IMR-90 (cell line): Measurements from ENCODE around the gene ALKBH5. TPM values are rescaled to one million over a fixed set of nuclear protein-coding genes. Genes with fewer than 3 reads are reported as not detected.

Source experiments
- ATAC-seq: fragments of 200-7000 bp; cut with Tn5 transposase; 2 replicates; pipeline ENCODE4 v1.9.1; 2020; ENCODE audit warnings: low read depth, mild to moderate bottlenecking, moderate library complexity
- BruUV-seq: library from RNA; stranded (reverse); fragments of 400-500 nt; replicated peaks from 2 replicates; lab custom pipeline; 2021; lab: Mats Ljungman, UMichigan
- CTCF ChIA-PET: fragments of 300-600 bp; formaldehyde crosslinking; extraction: SDS; loops from one replicate; lab custom pipeline; 2021; ENCODE audit warnings: antibody characterized with exemption; lab: Yijun Ruan, JAX
- POLR2A ChIA-PET: fragments of 300-600 bp; sonication (Branson Sonifier 250); formaldehyde crosslinking; loops from one replicate; lab custom pipeline; 2022; ENCODE audit warnings: antibody characterized with exemption; ENCODE audit not compliant: unreplicated experiment; lab: Charles Lee
- DNase-seq: peaks from one replicate; pipeline ENCODE4 v3.0.0; 2013
- H2AFZ ChIP-seq: replicated peaks from 2 replicates; pipeline ENCODE3; 2013; ENCODE audit warnings: low read length, mild to moderate bottlenecking; ENCODE audit not compliant: poor library complexity
- H2AK5ac ChIP-seq: 2 replicates; pipeline ENCODE4 v1.6.1; 2013; ENCODE audit warnings: low read depth, low read length, inconsistent platforms
- H2AK9ac ChIP-seq: replicated peaks from 2 replicates; pipeline ENCODE3; 2013; ENCODE audit warnings: mild to moderate bottlenecking, low read depth, low read length, moderate library complexity; ENCODE audit not compliant: poor library complexity
- H2BK120ac ChIP-seq: 2 replicates; pipeline ENCODE4 v1.6.1; 2013; ENCODE audit warnings: low read depth, low read length, inconsistent platforms
- H2BK15ac ChIP-seq: 3 replicates; pipeline ENCODE4 v1.6.1; 2013; ENCODE audit warnings: low read depth, low read length, inconsistent platforms
- H2BK20ac ChIP-seq: 2 replicates; pipeline ENCODE4 v1.6.1; 2013; ENCODE audit warnings: low read depth, mild to moderate bottlenecking, inconsistent platforms, low read length, moderate library complexity
- H2BK5ac ChIP-seq: 2 replicates; pipeline ENCODE4 v1.6.1; 2013; ENCODE audit warnings: mild to moderate bottlenecking, low read depth, low read length, inconsistent platforms; ENCODE audit not compliant: poor library complexity, severe bottlenecking
- H3K14ac ChIP-seq: replicated peaks from 2 replicates; pipeline ENCODE4 v1.6.1; 2013; ENCODE audit warnings: low read depth, low read length, inconsistent platforms
- H3K18ac ChIP-seq: 2 replicates; pipeline ENCODE4 v1.6.1; 2013; ENCODE audit warnings: low read depth, low read length, control low read depth
- H3K23ac ChIP-seq: 2 replicates; pipeline ENCODE4 v1.6.1; 2013; ENCODE audit warnings: low read depth, low read length, inconsistent platforms
- H3K27ac ChIP-seq: 2 replicates; pipeline ENCODE4 v1.5.1; 2013; ENCODE audit warnings: mild to moderate bottlenecking, control low read depth, low read length; ENCODE audit not compliant: insufficient read depth
- H3K27me3 ChIP-seq: 2 replicates; pipeline ENCODE4 v1.6.1; 2013; ENCODE audit warnings: low read length; ENCODE audit not compliant: control insufficient read depth, insufficient read depth
- H3K36me3 ChIP-seq: 2 replicates; pipeline ENCODE4 v1.6.1; 2013; ENCODE audit warnings: low read length, mixed read lengths; ENCODE audit not compliant: control insufficient read depth, insufficient read depth
- H3K4ac ChIP-seq: 2 replicates; pipeline ENCODE4 v1.6.1; 2013; ENCODE audit warnings: low read depth, low read length, inconsistent platforms
- H3K4me1 ChIP-seq: 2 replicates; pipeline ENCODE4 v1.6.1; 2013; ENCODE audit warnings: low read length, mixed read lengths; ENCODE audit not compliant: control insufficient read depth, insufficient read depth
- H3K4me2 ChIP-seq: 2 replicates; pipeline ENCODE4 v1.6.1; 2013; ENCODE audit warnings: low read depth, mild to moderate bottlenecking, control low read depth, low read length, moderate library complexity
- H3K4me3 ChIP-seq: 2 replicates; pipeline ENCODE4 v1.5.1; 2013; ENCODE audit warnings: low read depth, mild to moderate bottlenecking, control low read depth, low read length, moderate library complexity; ENCODE audit not compliant: insufficient read depth
- H3K56ac ChIP-seq: 2 replicates; pipeline ENCODE4 v1.6.1; 2013; ENCODE audit warnings: low read length, inconsistent platforms; ENCODE audit not compliant: insufficient read depth; ENCODE audit errors: extremely low read depth
- H3K79me1 ChIP-seq, 2 experiments: 2 replicates each; pipeline ENCODE4 v1.6.1; 2013; ENCODE audit warnings: low read length in 2 of 2, inconsistent platforms in 1 of 2, low read depth in 1 of 2
- H3K9ac ChIP-seq: 2 replicates; pipeline ENCODE4 v1.6.1; 2013; ENCODE audit warnings: low read depth, low read length, control low read depth
- H3K9me1 ChIP-seq: 2 replicates; pipeline ENCODE4 v1.6.1; 2013; ENCODE audit warnings: low read length, inconsistent platforms; ENCODE audit not compliant: insufficient read depth
- H3K9me3 ChIP-seq: 2 replicates; pipeline ENCODE4 v1.6.1; 2013; ENCODE audit warnings: low read length; ENCODE audit not compliant: control insufficient read depth, insufficient read depth
- H4K20me1 ChIP-seq: 2 replicates; pipeline ENCODE4 v1.6.1; 2013; ENCODE audit warnings: low read length, inconsistent platforms; ENCODE audit not compliant: insufficient read depth
- H4K5ac ChIP-seq: 2 replicates; pipeline ENCODE4 v1.6.1; 2013; ENCODE audit warnings: mild to moderate bottlenecking, low read depth, low read length, control low read depth
- H4K8ac ChIP-seq, 2 experiments: 2 replicates each; pipeline ENCODE4 v1.6.1; 2013; ENCODE audit warnings: low read depth in 2 of 2, low read length in 2 of 2, control low read depth in 1 of 2, inconsistent platforms in 1 of 2
- H4K91ac ChIP-seq: 2 replicates; pipeline ENCODE4 v1.6.1; 2013; ENCODE audit warnings: low read depth, low read length, inconsistent platforms; ENCODE audit not compliant: insufficient read depth
- CHD1 ChIP-seq: IDR thresholded peaks from 2 replicates; pipeline ENCODE4 v1.6.1; 2012; ENCODE audit warnings: low read depth, low read length, improper control_type of control experiment
- ELK1 ChIP-seq: fragments of 150-350 bp; IDR thresholded peaks from 2 replicates; pipeline ENCODE4 v1.6.1; 2016; ENCODE audit warnings: low read depth, mild to moderate bottlenecking, low read length, moderate library complexity, borderline replicate concordance
- MAFK ChIP-seq: IDR thresholded peaks from 2 replicates; pipeline ENCODE4 v1.6.1; 2012; ENCODE audit warnings: low read depth, low read length, improper control_type of control experiment
- RCOR1 ChIP-seq: IDR thresholded peaks from 2 replicates; pipeline ENCODE4 v1.6.1; 2012; ENCODE audit warnings: mild to moderate bottlenecking, low read length, improper control_type of control experiment; ENCODE audit not compliant: insufficient replicate concordance
- WGBS, 2 experiments: methylation state at CpG; one replicate each; pipeline versions ENCODE4 v1.1.5 to v1.1.7; 2013; ENCODE audit warnings: missing lambda C conversion rate in 2 of 2; ENCODE audit not compliant: insufficient read length in 1 of 2; ENCODE audit errors: extremely low coverage in 2 of 2; 5-methylcytosine and 5-hydroxymethylcytosine counted together
- dilution Hi-C: fragments of 300-500 bp; cut with HindIII; formaldehyde crosslinking; loops from one replicate; pipeline ENCODE4 v1.14.3; 2018; ENCODE audit warnings: low sequenced_read_pairs; ENCODE audit not compliant: unreplicated experiment
- in situ Hi-C: fragments of 300-500 bp; cut with MboI; formaldehyde crosslinking; loops from 3 replicates; pipeline ENCODE4 v1.14.3; 2019; ENCODE audit warnings: low sequenced_read_pairs, inconsistent platforms, mixed read lengths
- intact Hi-C: fragments of 100-400 bp; cut with micrococcal nuclease; formaldehyde crosslinking; loops from 2 replicates; pipeline ENCODE4 v1.10.0; 2022
- polyA plus RNA-seq, 3 experiments: library from polyadenylated mRNA; depleted of rRNA; stranded (reverse); fragments of >200 nt; gene quantifications; 2 replicates each; pipeline ENCODE4 v1.2.3, GENCODE V29; 2012; ENCODE audit warnings: low replicate concordance in 1 of 3
- total RNA-seq: library from RNA; depleted of rRNA; stranded (reverse); fragments of >200 nt; gene quantifications from 2 replicates; pipeline ENCODE4 v1.2.3, GENCODE V29; 2012
- TF ChIP-seq, protein P1 (sequence below): conservative IDR thresholded peaks from 2 replicates; pipeline ENCODE4 v1.5.1; 2012; ENCODE audit warnings: mild to moderate bottlenecking, low read depth, low read length, improper control_type of control experiment

ALKBH5 gene
- total and polyA plus RNA-seq, 2 of the 4 experiments (the other 2 are of a cell fraction), result 57.6 to 79.6 TPM

- H3K9me1 ChIP-seq, result peaks cover 41% of the 10 kb centered on the region
- peak overlapping the region; percentile 82 for H2AK5ac ChIP-seq
- ATAC-seq, result no peak
- H2BK20ac ChIP-seq, result no peak overlapping the region
- no peak overlapping the region for H4K5ac ChIP-seq
- H4K8ac ChIP-seq, result no peak overlapping the region
- H2BK15ac ChIP-seq, result no peak overlapping the region
- H3K4me2 ChIP-seq, result peak overlapping the region; percentile 89
- in situ Hi-C loops, result no loop called here
- intact Hi-C loops, result no loop called here
- H3K56ac ChIP-seq, result no peak overlapping the region
- dilution Hi-C loops, result no loop called here
- no peak overlapping the region for H3K18ac ChIP-seq
- peak overlapping the region; percentile 80 for H2AK9ac ChIP-seq
- no peak overlapping the region for H2BK5ac ChIP-seq
- H3K4me3 ChIP-seq, result peak overlapping the region; percentile 51
- peak overlapping the region; percentile 69 for H3K14ac ChIP-seq
- H3K9me3 ChIP-seq, result no peaks in the 10 kb centered on the region
- no TSS peak for BruUV-seq
- peak overlapping the region; percentile 29; the same call in 1 of the 2 replicates for H4K91ac ChIP-seq
- peaks cover 25% of the 10 kb centered on the region for H3K36me3 ChIP-seq
- H2AFZ ChIP-seq, result no peak overlapping the region
- peak overlapping the region; percentile 96 for H3K23ac ChIP-seq
- 70% methylated on average over 2 of the region's 10 CpGs; no CpG with 5 or more reads in 1 of the 2 experiments for WGBS, 2 experiments
- no peak for TF ChIP-seq ELK1
- TF ChIP-seq, protein P1, sequence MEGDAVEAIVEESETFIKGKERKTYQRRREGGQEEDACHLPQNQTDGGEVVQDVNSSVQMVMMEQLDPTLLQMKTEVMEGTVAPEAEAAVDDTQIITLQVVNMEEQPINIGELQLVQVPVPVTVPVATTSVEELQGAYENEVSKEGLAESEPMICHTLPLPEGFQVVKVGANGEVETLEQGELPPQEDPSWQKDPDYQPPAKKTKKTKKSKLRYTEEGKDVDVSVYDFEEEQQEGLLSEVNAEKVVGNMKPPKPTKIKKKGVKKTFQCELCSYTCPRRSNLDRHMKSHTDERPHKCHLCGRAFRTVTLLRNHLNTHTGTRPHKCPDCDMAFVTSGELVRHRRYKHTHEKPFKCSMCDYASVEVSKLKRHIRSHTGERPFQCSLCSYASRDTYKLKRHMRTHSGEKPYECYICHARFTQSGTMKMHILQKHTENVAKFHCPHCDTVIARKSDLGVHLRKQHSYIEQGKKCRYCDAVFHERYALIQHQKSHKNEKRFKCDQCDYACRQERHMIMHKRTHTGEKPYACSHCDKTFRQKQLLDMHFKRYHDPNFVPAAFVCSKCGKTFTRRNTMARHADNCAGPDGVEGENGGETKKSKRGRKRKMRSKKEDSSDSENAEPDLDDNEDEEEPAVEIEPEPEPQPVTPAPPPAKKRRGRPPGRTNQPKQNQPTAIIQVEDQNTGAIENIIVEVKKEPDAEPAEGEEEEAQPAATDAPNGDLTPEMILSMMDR, result no peak
- no peak for TF ChIP-seq MAFK
- no peak for TF ChIP-seq RCOR1
- TF ChIP-seq CHD1, result no peak
- ChIA-PET CTCF (no interaction called here), POLR2A (no interaction called here)
- H3K79me1 ChIP-seq, result peaks cover 12 to 69% of the 10 kb centered on the region in 2 experiments
- no peaks in the 10 kb centered on the region for H3K27me3 ChIP-seq
- peaks cover 68% of the 10 kb centered on the region for H4K20me1 ChIP-seq
- no peak overlapping the region for H2BK120ac ChIP-seq
- H3K4me1 ChIP-seq, result peaks cover 32% of the 10 kb centered on the region
- peak; percentile 43 for DNase-seq
- H3K27ac ChIP-seq, result peak overlapping the region; percentile 41
- H3K9ac ChIP-seq, result peak overlapping the region; percentile 92
- H3K4ac ChIP-seq, result peak overlapping the region; percentile 50; the same call in 1 of the 2 replicates
Measured at GRCh38 chr17:18185832-18186626, 2.4 kb downstream of the ALKBH5 start.
